Kidney (tissue), 14 donors: ENCODE data around the gene TAF6. TPM values are rescaled to one million over a fixed set of nuclear protein-coding genes. Genes with fewer than 3 reads are reported as not detected.

Source experiments
- DNase-seq, 5 donors: peaks; one replicate each; pipeline ENCODE4 v3.0.0-alpha.2; 2013 to 2020
- FAIRE-seq: peaks from 2 replicates; lab custom pipeline; 2012; peaks lifted over from hg19 to GRCh38; lab: Jason Lieb, UNC
- H3K27ac ChIP-seq, 2 donors: one replicate each; pipeline ENCODE4 v1.7.0; 2013; ENCODE audit warnings: low read depth in 2 of 2, low read length in 2 of 2, inconsistent platforms in 1 of 2
- H3K27me3 ChIP-seq: one replicate; pipeline ENCODE4 v1.7.1; 2013; ENCODE audit warnings: low read length, inconsistent platforms; ENCODE audit not compliant: control insufficient read depth, insufficient read depth
- H3K36me3 ChIP-seq, 3 donors: one replicate each; pipeline versions ENCODE4 v1.7.0 to v1.7.1; 2013; ENCODE audit warnings: low read length in 3 of 3, control low read depth in 1 of 3, inconsistent platforms in 1 of 3; ENCODE audit not compliant: insufficient read depth in 3 of 3, control insufficient read depth in 2 of 3
- H3K4me1 ChIP-seq, 3 donors: one replicate each; pipeline versions ENCODE4 v1.7.0 to v1.7.1; 2013; ENCODE audit warnings: low read length in 3 of 3, inconsistent platforms in 1 of 3, low read depth in 1 of 3; ENCODE audit not compliant: control insufficient read depth in 2 of 3, insufficient read depth in 2 of 3
- H3K4me3 ChIP-seq, 3 donors: one replicate each; pipeline versions ENCODE4 v1.7.0 to v1.8.1; 2013; ENCODE audit warnings: low read length in 3 of 3, control low read depth in 1 of 3, inconsistent platforms in 1 of 3
- H3K9ac ChIP-seq, 3 donors: one replicate each; pipeline versions ENCODE4 v1.7.0 to v1.7.1; 2013; ENCODE audit warnings: low read length in 3 of 3, control low read depth in 1 of 3, inconsistent platforms in 1 of 3
- H3K9me3 ChIP-seq, 3 donors: one replicate each; pipeline versions ENCODE4 v1.7.0 to v1.7.1; 2013; ENCODE audit warnings: low read length in 3 of 3, control low read depth in 1 of 3, inconsistent platforms in 1 of 3; ENCODE audit not compliant: control insufficient read depth in 2 of 3, insufficient read depth in 1 of 3
- CTCF ChIP-seq: IDR thresholded peaks from 3 replicates; pipeline ENCODE4 v1.5.1; 2012; ENCODE audit warnings: mild to moderate bottlenecking, moderate library complexity, borderline replicate concordance; ENCODE audit not compliant: insufficient read depth; ENCODE audit errors: extremely low read depth
- intact Hi-C: fragments of 100-400 bp; cut with DNase I; formaldehyde crosslinking; loops from one replicate; pipeline ENCODE4 v1.11.1; 2022
- microRNA-seq: library from miRNA; unstranded; fragments of <30 nt; microRNA quantifications from one replicate; pipeline ENCODE4 v1.2.0, GENCODE V29; 2020
- polyA plus RNA-seq: library from polyadenylated mRNA; stranded (reverse); fragments of 350-450 nt; fragmentation: Illumina TruSeq; extraction: RNeasy Lipid Tissue Mini Kit (QIAGEN cat#74804); gene quantifications from one replicate; pipeline ENCODE4 v1.2.3, GENCODE V29; 2014; ENCODE audit warnings: low read depth, low replicate concordance; ENCODE audit not compliant: insufficient read depth
- total RNA-seq: library from RNA; stranded (reverse); fragmentation: NEBNext Ultra II Directional; extraction: Animal tissue kit (Norgen Biotek cat#: 25700); gene quantifications from one replicate; pipeline ENCODE4 v1.2.1, GENCODE V29; 2021
- donor health status: control.
- donor health status: control.
- donor health status: control.
- donor health status: control.
- donor health status: control.
- donor health status: DM: yes; HTN: yes; CAD: no.
- donor health status: Normal renal cell carcinoma (clear cell type).

Gene TAF6
- total and polyA plus RNA-seq, 2 donors from 2014 or later: 41.3 to 62.7 TPM

- intact Hi-C loops: no loop called here
- no peaks in the 10 kb centered on the region for H3K4me1 ChIP-seq
- TF ChIP-seq CTCF: no peak
- FAIRE-seq (no peak), DNase-seq (peak in 1 of 5 donors; percentile 3)
- no peak overlapping the region for H3K9ac ChIP-seq
- no peak overlapping the region for H3K27ac ChIP-seq
- H3K36me3 ChIP-seq: peaks cover 16 to 56% (median 32%) of the 10 kb centered on the region in 3 donors
- H3K27me3 ChIP-seq: no peaks in the 10 kb centered on the region
- no peaks in the 10 kb centered on the region for H3K9me3 ChIP-seq
- H3K4me3 ChIP-seq: no peak overlapping the region
Measured at GRCh38 chr7:100061518-100062193, 57.5 kb downstream of the TAF6 start.

- H3K4me1 ChIP-seq: no peaks in the 10 kb centered on the region
- no peaks in the 10 kb centered on the region for H3K27me3 ChIP-seq
- no peaks in the 10 kb centered on the region for H3K9me3 ChIP-seq
- TF ChIP-seq CTCF: no peak
- no peak for FAIRE-seq
- H3K27ac ChIP-seq: no peak overlapping the region
- H3K9ac ChIP-seq: no peak overlapping the region
- intact Hi-C loops: no loop called here
- no peak overlapping the region for H3K4me3 ChIP-seq
- peaks cover 13 to 45% (median 26%) of the 10 kb centered on the region in 3 donors for H3K36me3 ChIP-seq
- DNase-seq: no peak
Measured at GRCh38 chr7:100059251-100059739, 59.9 kb downstream of the TAF6 start.

Small RNA genes within 50 kb of the gene (microRNA-seq; reads per million reads assigned to microRNA genes)
- gene MIR106B (1,506 reads per million, percentile 82 among the genes with 10 or more reads in this experiment), gene MIR25 (439 reads per million, percentile 72 among the genes with 10 or more reads in this experiment), gene MIR4658 (not detected), gene MIR93 (2,308 reads per million, percentile 85 among the genes with 10 or more reads in this experiment)

Other genes starting within 250 kb of the TAF6 start
- gene OR2AE1, start 242.3 kb downstream of the TAF6 start, total RNA-seq: not detected
- gene OR2AE1, start 242.3 kb downstream of the TAF6 start, polyA plus RNA-seq: not detected
- 30.9 TPM for gene TRIM4, start 199.8 kb downstream of the TAF6 start, total RNA-seq
- gene TRIM4, start 199.8 kb downstream of the TAF6 start, polyA plus RNA-seq: 15.4 TPM
- gene GJC3, start 189.7 kb downstream of the TAF6 start, total RNA-seq: not detected
- 0.73 TPM for gene GJC3, start 189.7 kb downstream of the TAF6 start, polyA plus RNA-seq
- gene AZGP1, start 143.3 kb downstream of the TAF6 start, total RNA-seq: 10.0 TPM
- gene AZGP1, start 143.3 kb downstream of the TAF6 start, polyA plus RNA-seq: 198 TPM
- 76.6 TPM for gene ZKSCAN1, start 103.8 kb downstream of the TAF6 start, total RNA-seq
- 7.7 TPM for gene ZKSCAN1, start 103.8 kb downstream of the TAF6 start, polyA plus RNA-seq
- 12.4 TPM for gene ZSCAN21, start 69.6 kb downstream of the TAF6 start, total RNA-seq
- 10.8 TPM for gene ZSCAN21, start 69.6 kb downstream of the TAF6 start, polyA plus RNA-seq
- 30.8 TPM for gene ZNF3, start 37.6 kb downstream of the TAF6 start, total RNA-seq
- gene ZNF3, start 37.6 kb downstream of the TAF6 start, polyA plus RNA-seq: 15.8 TPM
- gene COPS6, start 30.4 kb downstream of the TAF6 start, total RNA-seq: 89.1 TPM
- gene COPS6, start 30.4 kb downstream of the TAF6 start, polyA plus RNA-seq: 166 TPM
- 47.2 TPM for gene MCM7, start 18.0 kb downstream of the TAF6 start, total RNA-seq
- gene MCM7, start 18.0 kb downstream of the TAF6 start, polyA plus RNA-seq: 21.0 TPM
- 22.8 TPM for gene AP4M1, start 17.7 kb downstream of the TAF6 start, total RNA-seq
- gene AP4M1, start 17.7 kb downstream of the TAF6 start, polyA plus RNA-seq: 16.4 TPM
- 11.6 TPM for gene CNPY4, start 276 bp upstream of the TAF6 start, total RNA-seq
- 22.0 TPM for gene CNPY4, start 276 bp upstream of the TAF6 start, polyA plus RNA-seq
- 2.4 TPM for gene MBLAC1, start 7.6 kb upstream of the TAF6 start, total RNA-seq
- gene MBLAC1, start 7.6 kb upstream of the TAF6 start, polyA plus RNA-seq: 3.7 TPM
- gene LAMTOR4, start 29.6 kb upstream of the TAF6 start, total RNA-seq: 122 TPM
- gene LAMTOR4, start 29.6 kb upstream of the TAF6 start, polyA plus RNA-seq: 470 TPM
- 27.1 TPM for gene TRAPPC14, start 39.4 kb upstream of the TAF6 start, total RNA-seq
- 14.8 TPM for gene TRAPPC14, start 39.4 kb upstream of the TAF6 start, polyA plus RNA-seq
- gene GAL3ST4, start 49.3 kb upstream of the TAF6 start, total RNA-seq: 3.2 TPM
- 1.2 TPM for gene GAL3ST4, start 49.3 kb upstream of the TAF6 start, polyA plus RNA-seq
- 1.8 TPM for gene GPC2, start 58.0 kb upstream of the TAF6 start, total RNA-seq
- 0.73 TPM for gene GPC2, start 58.0 kb upstream of the TAF6 start, polyA plus RNA-seq
- gene STAG3, start 58.6 kb upstream of the TAF6 start, total RNA-seq: 3.7 TPM
- gene STAG3, start 58.6 kb upstream of the TAF6 start, polyA plus RNA-seq: 3.4 TPM
- gene PVRIG, start 100.6 kb upstream of the TAF6 start, total RNA-seq: 3.2 TPM
- not detected for gene PVRIG, start 100.6 kb upstream of the TAF6 start, polyA plus RNA-seq
- not detected for gene SPDYE3, start 188.3 kb upstream of the TAF6 start, total RNA-seq
- gene SPDYE3, start 188.3 kb upstream of the TAF6 start, polyA plus RNA-seq: not detected
- 76.4 TPM for gene PILRB, start 238.8 kb upstream of the TAF6 start, total RNA-seq
- 45.0 TPM for gene PILRB, start 238.8 kb upstream of the TAF6 start, polyA plus RNA-seq